Central memory CD8-positive, alpha-beta T cell (primary cell): ENCODE results near the gene PTPN1.
"Not testable (repeated sequence)": the region's sequence is repeated elsewhere in the genome, so short reads cannot be mapped to it uniquely, and the experiment has no call there.

Source experiments
- ATAC-seq: fragments of 150-1000 bp; cut with Tn5 transposase; replicated peaks from 2 replicates; pipeline ENCODE4 v1.10.0; 2022; ENCODE audit warnings: mild to moderate bottlenecking, moderate FRiP score, moderate number of reproducible peaks; ENCODE audit not compliant: poor library complexity, severe bottlenecking; ENCODE audit errors: extremely low read depth
- DNase-seq, 2 donors: peaks; one replicate each; pipeline ENCODE4 v3.0.0; 2021; ENCODE audit warnings: low spot score in 2 of 2
- H3K27ac Mint-ChIP-seq: one replicate; pipeline ENCODE4 v1.8.0; 2022; ENCODE audit warnings: low read depth, mild to moderate bottlenecking, moderate library complexity, mixed read lengths
- H3K27me3 Mint-ChIP-seq: one replicate; pipeline ENCODE4 v1.8.0; 2022; ENCODE audit warnings: mixed read lengths
- H3K36me3 Mint-ChIP-seq: one replicate; pipeline ENCODE4 v1.8.0; 2022; ENCODE audit warnings: mild to moderate bottlenecking, moderate library complexity, mixed read lengths; ENCODE audit not compliant: insufficient read depth
- H3K4me1 Mint-ChIP-seq: one replicate; pipeline ENCODE4 v1.8.0; 2022; ENCODE audit warnings: mixed read lengths
- H3K4me3 Mint-ChIP-seq: one replicate; pipeline ENCODE4 v1.8.0; 2022; ENCODE audit warnings: mild to moderate bottlenecking, moderate library complexity, mixed read lengths
- H3K9me3 Mint-ChIP-seq: one replicate; pipeline ENCODE4 v1.8.0; 2022; ENCODE audit warnings: mixed read lengths

The PTPN1 gene

GRCh38 chr20:50562262-50562701 lies 52.1 kb downstream of the PTPN1 start:
- H3K9me3 Mint-ChIP-seq: no peaks in the 10 kb centered on the region
- ATAC-seq (no peak), DNase-seq (no peak)
- H3K4me1 Mint-ChIP-seq: peaks cover 54% of the 10 kb centered on the region
- H3K27me3 Mint-ChIP-seq: no peaks in the 10 kb centered on the region
- H3K27ac Mint-ChIP-seq: no peak overlapping the region
- peaks cover 60% of the 10 kb centered on the region for H3K36me3 Mint-ChIP-seq
- no peak overlapping the region for H3K4me3 Mint-ChIP-seq

- Mint-ChIP-seq H3K36me3 (peaks cover 65% of the 10 kb centered on the region), H3K27ac (peak overlapping the region; percentile 50), H3K27me3 (no peaks in the 10 kb centered on the region), H3K4me3 (peak overlapping the region; percentile 12), H3K9me3 (no peaks in the 10 kb centered on the region), H3K4me1 (peaks cover 60% of the 10 kb centered on the region)
- ATAC-seq (no peak), DNase-seq (no peak)
Measured at GRCh38 chr20:50563133-50563944, 53.2 kb downstream of the PTPN1 start.

- Mint-ChIP-seq H3K27me3 (no peaks in the 10 kb centered on the region), H3K27ac (no peak overlapping the region), H3K9me3 (no peaks in the 10 kb centered on the region), H3K4me1 (peaks cover 65% of the 10 kb centered on the region), H3K4me3 (no peak overlapping the region), H3K36me3 (peaks cover 67% of the 10 kb centered on the region)
- no peak for ATAC-seq
- no peak for DNase-seq
Measured at GRCh38 chr20:50565383-50565782, 55.2 kb downstream of the PTPN1 start.

- ATAC-seq: no peak
- H3K4me1 Mint-ChIP-seq: peaks cover 66% of the 10 kb centered on the region
Measured at GRCh38 chr20:50565871-50566270, 55.7 kb downstream of the PTPN1 start.

DNA sequence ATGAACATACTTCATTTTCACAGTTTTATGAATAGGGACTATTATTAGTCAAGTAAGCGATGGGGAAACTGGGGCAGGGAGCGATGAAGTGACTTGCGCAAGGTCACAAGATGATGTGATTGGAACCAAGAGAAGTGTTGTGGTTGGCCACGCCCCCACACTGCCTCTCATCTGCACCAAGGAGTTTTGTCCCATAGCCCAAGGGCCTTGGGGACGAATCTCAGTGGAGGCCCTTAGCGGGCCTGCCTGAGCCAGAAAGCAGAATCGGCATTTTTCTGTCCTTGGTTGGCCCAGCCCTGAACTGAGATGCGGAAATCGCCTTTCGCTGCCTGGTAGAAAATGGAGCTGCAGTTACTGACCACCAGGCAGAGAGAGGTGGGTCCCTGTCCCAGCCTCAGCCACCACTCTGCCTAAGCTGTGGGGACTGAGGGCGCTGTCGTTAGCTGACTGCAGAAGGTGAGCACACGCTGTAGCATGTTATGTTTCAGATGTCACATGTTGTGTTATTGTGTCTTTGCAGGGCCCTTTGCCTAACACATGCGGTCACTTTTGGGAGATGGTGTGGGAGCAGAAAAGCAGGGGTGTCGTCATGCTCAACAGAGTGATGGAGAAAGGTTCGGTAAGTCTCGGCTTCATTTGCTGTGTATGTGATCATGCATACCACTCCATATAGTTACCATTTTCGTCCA lies 57.8 kb downstream of the PTPN1 start:
- H3K4me3 Mint-ChIP-seq: no peak overlapping the region
- peak overlapping the region; percentile 67 for H3K27ac Mint-ChIP-seq
- ATAC-seq: no peak
- H3K27me3 Mint-ChIP-seq: no peaks in the 10 kb centered on the region
- H3K4me1 Mint-ChIP-seq: peaks cover 64% of the 10 kb centered on the region
- H3K36me3 Mint-ChIP-seq: peaks cover 53% of the 10 kb centered on the region
- no peak for DNase-seq
- H3K9me3 Mint-ChIP-seq: no peaks in the 10 kb centered on the region

More at GRCh38 chr20:50565871-50566270, 55.7 kb downstream of the PTPN1 start:
- DNase-seq: no peak
- H3K36me3 Mint-ChIP-seq: peaks cover 67% of the 10 kb centered on the region
- no peaks in the 10 kb centered on the region for H3K27me3 Mint-ChIP-seq
- no peak overlapping the region for H3K27ac Mint-ChIP-seq
- no peak overlapping the region for H3K4me3 Mint-ChIP-seq
- H3K9me3 Mint-ChIP-seq: no peaks in the 10 kb centered on the region

DNA sequence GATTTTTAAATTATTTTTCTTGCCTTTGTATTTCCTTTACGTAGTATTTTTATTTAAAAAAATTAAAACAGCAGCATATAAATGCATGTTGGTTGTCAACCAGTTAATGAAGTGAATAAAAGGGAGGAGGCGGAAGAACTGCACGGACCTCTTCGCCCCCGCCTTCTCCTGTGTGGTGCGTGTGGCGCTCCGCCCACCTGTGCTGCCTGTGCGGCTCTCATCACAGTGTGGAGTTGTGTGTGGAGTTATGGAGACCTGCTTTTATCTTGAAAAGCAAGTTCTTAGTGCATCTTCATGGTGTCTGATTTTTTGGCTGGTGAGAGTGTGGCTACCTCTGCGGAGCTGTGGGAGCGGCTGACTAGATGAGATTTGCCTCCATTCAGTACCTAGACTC lies 58.4 kb downstream of the PTPN1 start:
- no peaks in the 10 kb centered on the region for H3K27me3 Mint-ChIP-seq
- no peak for ATAC-seq
- DNase-seq: no peak
- H3K27ac Mint-ChIP-seq: peak overlapping the region; percentile 67
- H3K4me1 Mint-ChIP-seq: peaks cover 65% of the 10 kb centered on the region
- H3K9me3 Mint-ChIP-seq: no peaks in the 10 kb centered on the region
- H3K36me3 Mint-ChIP-seq: peaks cover 52% of the 10 kb centered on the region
- H3K4me3 Mint-ChIP-seq: no peak overlapping the region

- H3K4me1 Mint-ChIP-seq: peaks cover 67% of the 10 kb centered on the region
- not testable (repeated sequence) for ATAC-seq
- H3K27ac Mint-ChIP-seq: peak overlapping the region; percentile 67
Measured at GRCh38 chr20:50569487-50569863, 59.3 kb downstream of the PTPN1 start.

GRCh38 chr20:50569864-50570836 lies 60.0 kb downstream of the PTPN1 start:
- Mint-ChIP-seq H3K27me3 (no peaks in the 10 kb centered on the region), H3K4me3 (no peak overlapping the region), H3K36me3 (peaks cover 50% of the 10 kb centered on the region), H3K27ac (peak overlapping the region; percentile 67), H3K4me1 (peaks cover 73% of the 10 kb centered on the region), H3K9me3 (no peaks in the 10 kb centered on the region)
- peak; percentile 55 for ATAC-seq
- no peak for DNase-seq

More at GRCh38 chr20:50569487-50569863, 59.3 kb downstream of the PTPN1 start:
- not testable (repeated sequence) for H3K9me3 Mint-ChIP-seq, H3K27me3 Mint-ChIP-seq, DNase-seq, H3K4me3 Mint-ChIP-seq
- H3K36me3 Mint-ChIP-seq: peaks cover 50% of the 10 kb centered on the region

GRCh38 chr20:50571466-50571865 lies 61.3 kb downstream of the PTPN1 start:
- peaks cover 46% of the 10 kb centered on the region for H3K36me3 Mint-ChIP-seq
- H3K4me3 Mint-ChIP-seq: no peak overlapping the region
- no peak for ATAC-seq
- no peaks in the 10 kb centered on the region for H3K27me3 Mint-ChIP-seq
- no peak overlapping the region for H3K27ac Mint-ChIP-seq
- DNase-seq: no peak
- H3K9me3 Mint-ChIP-seq: no peaks in the 10 kb centered on the region
- H3K4me1 Mint-ChIP-seq: peaks cover 75% of the 10 kb centered on the region

DNA sequence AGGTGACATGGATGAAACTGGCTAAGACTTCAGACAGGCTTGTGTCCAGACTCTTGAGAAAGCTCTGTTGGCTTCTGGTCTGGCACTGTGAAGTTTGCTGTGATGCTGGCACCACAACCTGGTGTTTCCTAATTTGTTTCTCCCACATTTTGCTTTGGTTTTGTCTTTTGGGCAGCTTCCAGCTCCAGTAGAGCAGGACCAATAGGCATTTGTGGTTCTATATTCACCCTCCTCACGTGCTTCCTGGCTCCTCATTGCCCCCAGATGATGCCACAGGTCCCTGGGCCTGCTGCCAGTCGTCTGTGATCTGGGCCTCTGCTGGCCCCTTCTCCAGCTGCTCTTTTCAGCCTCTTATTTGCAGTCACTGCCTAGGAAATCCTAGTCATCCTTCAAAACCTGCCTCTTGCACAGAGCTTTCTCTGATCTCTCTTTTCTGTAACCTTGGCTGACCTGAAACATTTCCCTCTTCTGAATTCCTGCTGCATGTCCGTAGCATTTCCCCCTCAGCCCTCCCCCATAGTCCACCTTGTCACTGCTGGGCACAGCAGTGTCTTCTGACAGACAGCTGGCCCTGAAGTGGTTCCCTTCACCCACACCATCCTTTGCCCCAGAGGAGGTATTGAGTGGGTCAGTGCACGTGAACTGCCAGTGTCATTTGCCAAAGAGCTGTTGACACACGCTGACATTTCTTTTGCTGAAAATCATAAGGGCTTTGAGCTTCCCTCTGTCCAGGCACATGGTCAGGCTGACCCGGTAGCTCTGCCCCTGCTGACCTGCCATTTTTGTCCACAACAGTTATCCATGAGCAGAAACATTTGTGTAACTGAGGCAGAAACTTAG lies 63.0 kb downstream of the PTPN1 start:
- DNase-seq: no peak
- Mint-ChIP-seq H3K4me3 (no peak overlapping the region), H3K27me3 (no peaks in the 10 kb centered on the region), H3K36me3 (peaks cover 47% of the 10 kb centered on the region), H3K9me3 (no peaks in the 10 kb centered on the region), H3K27ac (peak overlapping the region; percentile 19), H3K4me1 (peaks cover 59% of the 10 kb centered on the region)
- ATAC-seq: no peak

DNA sequence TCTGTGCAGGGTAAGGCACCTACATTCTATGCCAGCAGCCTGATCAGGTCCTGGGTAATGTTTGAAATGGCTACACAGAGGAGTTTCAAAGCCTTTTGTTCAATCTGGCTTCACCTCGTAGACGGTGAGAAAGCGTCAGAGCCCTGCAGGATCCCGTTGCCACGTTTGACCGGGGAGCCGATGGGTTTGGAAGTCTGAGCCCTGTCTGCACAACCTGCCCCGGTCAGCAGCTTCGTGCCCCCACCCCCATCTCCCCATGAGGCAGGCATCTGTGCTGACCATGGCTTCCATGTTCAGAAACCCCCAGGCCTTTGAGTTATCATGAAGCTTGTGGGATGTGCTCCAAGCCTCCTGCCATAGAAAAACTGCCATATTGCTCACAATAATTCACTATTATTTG lies 63.9 kb downstream of the PTPN1 start:
- Mint-ChIP-seq H3K27me3 (no peaks in the 10 kb centered on the region), H3K9me3 (no peaks in the 10 kb centered on the region), H3K4me3 (no peak overlapping the region), H3K27ac (no peak overlapping the region), H3K36me3 (peaks cover 47% of the 10 kb centered on the region), H3K4me1 (peaks cover 50% of the 10 kb centered on the region)
- DNase-seq: no peak
- no peak for ATAC-seq
